ENCODE measurements around the gene ZNF57.
"Not testable (repeated sequence)": the region's sequence is repeated elsewhere in the genome, so short reads cannot be mapped to it uniquely, and the experiment has no call there.

Gene ZNF57

GRCh38 chr19:2896694-2897093, 4.0 kb upstream of the ZNF57 start:
- no peak for DNase-seq (ENCODE audit: low read depth in 3 of 3)

GRCh38 chr19:2902590-2903218, 2.0 kb downstream of the ZNF57 start:
- DNase-seq (ENCODE audit: low read depth in 3 of 3) = no peak

GRCh38 chr19:2903326-2903725, 2.6 kb downstream of the ZNF57 start:
- DNase-seq (ENCODE audit: low read depth in 3 of 3) = not testable (repeated sequence)

GRCh38 chr19:2905918-2906519, 5.3 kb downstream of the ZNF57 start:
- no peak for DNase-seq (ENCODE audit: low read depth in 3 of 3)

GRCh38 chr19:2906631-2907195, 6.0 kb downstream of the ZNF57 start:
- no peak for DNase-seq (ENCODE audit: low read depth in 3 of 3)

- DNase-seq (ENCODE audit: low read depth in 3 of 3) = peak in 1 of 3 experiments; percentile 10
Observed at GRCh38 chr19:2912306-2912705, 11.6 kb downstream of the ZNF57 start.

- no peak for DNase-seq (ENCODE audit: low read depth in 3 of 3)
Observed at GRCh38 chr19:2917275-2918184, 16.8 kb downstream of the ZNF57 start.

- DNase-seq (ENCODE audit: low read depth in 3 of 3) = no peak
Observed at GRCh38 chr19:2922987-2923386, 22.3 kb downstream of the ZNF57 start.

GRCh38 chr19:2923510-2923909, 22.8 kb downstream of the ZNF57 start:
- no peak for DNase-seq (ENCODE audit: low read depth in 3 of 3)

GRCh38 chr19:2926341-2927031, 25.8 kb downstream of the ZNF57 start:
- DNase-seq (ENCODE audit: low read depth in 3 of 3) = no peak

GRCh38 chr19:2927032-2927430, 26.3 kb downstream of the ZNF57 start:
- no peak for DNase-seq (ENCODE audit: low read depth in 3 of 3)

GRCh38 chr19:2933490-2933910, 32.8 kb downstream of the ZNF57 start:
- no peak for DNase-seq (ENCODE audit: low read depth in 3 of 3)

GRCh38 chr19:2935863-2936262, 35.1 kb downstream of the ZNF57 start:
- DNase-seq (ENCODE audit: low read depth in 3 of 3) = not testable (repeated sequence)

- DNase-seq (ENCODE audit: low read depth in 3 of 3) = no peak
Observed at GRCh38 chr19:2942928-2943640, 42.4 kb downstream of the ZNF57 start.

GRCh38 chr19:2944403-2944774, 43.7 kb downstream of the ZNF57 start:
- no peak for DNase-seq (ENCODE audit: low read depth in 3 of 3)

GRCh38 chr19:2944775-2945574, 44.2 kb downstream of the ZNF57 start, which contains the start of gene ZNF77:
Gene ZNF77 (minus strand): TSS chr19:2944971. CDS start chr19:2944840, 131 bp downstream.
- peak; percentile 97 to 99 (median 99) for DNase-seq (ENCODE audit: low read depth in 3 of 3)

- DNase-seq (ENCODE audit: low read depth in 3 of 3) = no peak
Observed at GRCh38 chr19:2945575-2946184, 45.0 kb downstream of the ZNF57 start.

- DNase-seq (ENCODE audit: low read depth in 3 of 3) = peak in 1 of 3 experiments; percentile 9
Observed at GRCh38 chr19:2949939-2950285, 49.2 kb downstream of the ZNF57 start.

GRCh38 chr19:2950286-2951124, 49.8 kb downstream of the ZNF57 start:
- peak; percentile 100 for DNase-seq (ENCODE audit: low read depth in 3 of 3)

Measured in stimulated activated CD4-positive, alpha-beta T cell treated with anti-CD3 and anti-CD28 coated beads, TNF-alpha, amount 100 ng/mL, for 24 hours (primary cell).